GM12873 (cell line): ENCODE results near the gene SPACDR.

Source experiments
- TF ChIP-seq, protein P1 (sequence below): IDR thresholded peaks from 2 replicates; pipeline ENCODE4 v1.5.1; 2012; ENCODE audit warnings: low read depth, mild to moderate bottlenecking, moderate library complexity, low read length, control low read depth; ENCODE audit not compliant: insufficient read depth; ENCODE audit errors: missing control alignments

Gene SPACDR

DNA sequence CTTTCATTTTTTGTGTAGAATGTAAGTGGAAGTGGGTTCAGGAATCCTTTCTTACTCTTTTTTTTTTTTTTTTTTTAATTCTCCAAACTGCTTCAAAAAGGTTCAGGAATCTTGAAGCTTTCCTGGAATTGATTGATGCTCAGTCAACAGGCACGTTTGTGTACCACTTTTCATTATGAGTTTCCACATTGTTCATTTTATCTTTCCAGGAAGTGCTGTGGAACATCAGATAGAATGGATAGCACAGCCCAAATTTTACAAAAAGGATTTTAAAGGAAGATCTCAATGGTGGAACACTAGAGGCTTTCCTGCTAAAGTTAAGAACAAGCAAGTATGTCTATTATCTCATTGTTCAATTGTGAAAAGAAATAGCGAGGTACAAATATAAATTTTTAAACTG, 25.9 kb downstream of the SPACDR start:
- TF ChIP-seq, protein P1, sequence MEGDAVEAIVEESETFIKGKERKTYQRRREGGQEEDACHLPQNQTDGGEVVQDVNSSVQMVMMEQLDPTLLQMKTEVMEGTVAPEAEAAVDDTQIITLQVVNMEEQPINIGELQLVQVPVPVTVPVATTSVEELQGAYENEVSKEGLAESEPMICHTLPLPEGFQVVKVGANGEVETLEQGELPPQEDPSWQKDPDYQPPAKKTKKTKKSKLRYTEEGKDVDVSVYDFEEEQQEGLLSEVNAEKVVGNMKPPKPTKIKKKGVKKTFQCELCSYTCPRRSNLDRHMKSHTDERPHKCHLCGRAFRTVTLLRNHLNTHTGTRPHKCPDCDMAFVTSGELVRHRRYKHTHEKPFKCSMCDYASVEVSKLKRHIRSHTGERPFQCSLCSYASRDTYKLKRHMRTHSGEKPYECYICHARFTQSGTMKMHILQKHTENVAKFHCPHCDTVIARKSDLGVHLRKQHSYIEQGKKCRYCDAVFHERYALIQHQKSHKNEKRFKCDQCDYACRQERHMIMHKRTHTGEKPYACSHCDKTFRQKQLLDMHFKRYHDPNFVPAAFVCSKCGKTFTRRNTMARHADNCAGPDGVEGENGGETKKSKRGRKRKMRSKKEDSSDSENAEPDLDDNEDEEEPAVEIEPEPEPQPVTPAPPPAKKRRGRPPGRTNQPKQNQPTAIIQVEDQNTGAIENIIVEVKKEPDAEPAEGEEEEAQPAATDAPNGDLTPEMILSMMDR, result no peak

DNA sequence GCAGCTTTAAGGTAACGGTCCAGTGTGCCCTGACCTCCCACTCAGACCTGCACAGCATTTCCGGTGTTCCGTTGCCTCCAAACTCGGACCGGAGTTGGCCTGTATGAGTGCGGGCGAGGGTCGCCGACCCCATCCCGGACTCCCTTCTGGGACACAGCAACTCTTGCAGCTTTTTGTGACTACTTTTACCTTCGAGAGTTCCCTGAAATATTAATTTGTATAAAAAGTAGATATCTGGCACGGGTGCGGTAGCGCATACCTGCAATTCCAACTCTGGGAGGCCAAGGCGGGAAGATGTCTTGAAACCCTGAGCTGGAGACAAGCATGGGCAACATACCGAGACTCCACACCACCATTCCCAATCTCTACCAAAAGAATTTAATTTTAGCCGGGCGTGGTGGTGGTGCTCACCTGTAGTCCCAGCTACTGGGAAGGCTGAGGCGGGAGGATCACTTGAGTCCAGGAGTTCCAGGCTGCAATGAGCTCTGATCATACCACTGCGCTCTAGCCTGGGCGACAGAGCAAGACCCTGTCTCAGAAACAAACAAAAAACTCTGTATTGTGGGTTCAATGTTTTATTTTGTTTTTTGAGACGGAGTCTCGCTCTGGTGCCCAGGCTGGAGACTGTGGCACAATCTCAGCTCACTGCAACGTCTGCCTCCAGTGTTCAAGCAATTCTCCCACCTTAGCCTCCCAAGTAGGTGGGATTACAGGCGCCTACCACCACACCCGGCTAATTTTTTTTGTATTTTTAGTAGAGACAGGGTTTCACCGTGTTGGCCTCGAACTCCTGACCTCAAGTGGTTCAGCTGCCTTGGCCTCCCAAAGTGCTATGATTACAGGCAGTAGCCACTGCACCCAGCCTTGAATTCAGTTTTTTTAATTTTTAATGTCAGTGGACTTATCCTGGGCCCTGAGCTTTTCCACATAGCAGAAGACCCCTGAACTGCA, 26.6 kb downstream of the SPACDR start:
- TF ChIP-seq, protein P1, result no peak

- TF ChIP-seq, protein P1, result no peak
These were observed 28.4 kb downstream of the SPACDR start for GRCh38 chr7:100435401-100436304.

DNA sequence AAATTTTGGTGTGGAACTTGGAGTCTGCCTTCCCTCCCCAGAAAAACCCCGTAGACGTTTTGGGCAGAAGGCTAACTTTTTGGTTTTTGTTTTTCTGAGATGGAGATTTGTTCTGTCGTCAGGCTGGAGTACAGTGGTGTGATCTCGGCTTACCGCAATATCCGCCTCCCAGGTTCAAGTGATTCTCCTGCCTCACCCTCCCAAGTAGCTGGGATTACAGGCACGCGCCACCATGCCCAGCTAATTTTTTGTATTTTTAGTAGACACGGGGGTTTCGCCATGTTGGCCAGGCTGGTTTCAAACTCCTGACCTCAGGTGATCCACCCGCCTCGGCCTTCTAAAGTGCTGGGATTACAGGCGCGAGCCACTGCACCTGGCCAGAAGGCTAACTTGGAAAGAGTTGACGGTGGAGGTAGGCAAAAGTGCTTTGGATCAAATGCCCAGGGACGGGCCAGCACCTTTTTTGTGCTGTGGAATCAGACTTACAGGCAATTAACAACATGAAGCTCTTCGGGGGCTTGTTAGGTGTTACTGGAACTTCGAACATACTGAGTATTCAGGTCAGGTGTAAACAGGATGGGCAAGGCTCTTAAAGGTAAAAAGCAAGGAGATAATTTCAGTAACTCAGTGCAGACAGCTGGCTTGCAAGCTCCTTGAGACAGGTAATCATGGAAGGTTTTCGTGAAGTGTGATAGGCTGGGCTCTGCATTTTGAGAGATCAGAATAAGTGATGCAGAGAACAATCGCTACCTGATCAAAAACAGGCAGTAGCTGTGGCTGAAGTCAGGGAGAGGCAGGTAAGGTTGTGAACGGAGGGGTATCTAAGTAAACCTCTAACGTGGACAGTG, 29.5 kb downstream of the SPACDR start:
- TF ChIP-seq, protein P1, result no peak

GRCh38 chr7:100433592-100434296, 30.3 kb downstream of the SPACDR start:
- TF ChIP-seq, protein P1, result no peak

DNA sequence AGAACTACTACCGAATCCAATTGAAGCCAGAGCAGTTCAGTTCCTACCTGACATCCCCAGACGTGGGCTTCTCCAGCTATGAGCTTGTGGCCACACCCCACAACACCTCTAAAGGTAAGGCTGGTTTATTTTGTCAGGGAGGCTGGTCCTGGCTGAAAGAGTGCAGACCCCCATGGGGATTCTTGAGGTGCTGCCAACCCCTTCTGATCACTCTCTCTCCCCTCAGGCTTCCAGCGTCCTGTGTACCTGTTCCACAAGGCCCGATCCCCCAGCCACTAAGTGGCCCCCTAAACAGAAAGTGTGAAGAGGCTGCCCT, 30.8 kb downstream of the SPACDR start:
- TF ChIP-seq, protein P1, result no peak
